22Rv1 (cell line): Measurements from ENCODE around the gene BST1.

Source experiments
- CTCF ChIP-seq: fragments of 450-650 bp; IDR thresholded peaks from 2 replicates; pipeline ENCODE4 v1.5.1; 2017; ENCODE audit warnings: mild to moderate bottlenecking
- ZFX ChIP-seq: fragments of 450-650 bp; IDR thresholded peaks from 2 replicates; pipeline ENCODE4 v1.6.1; 2017; ENCODE audit warnings: antibody characterized with exemption, borderline replicate concordance

GRCh38 chr4:15757054-15757453, 54.2 kb downstream of the BST1 start:
- TF ChIP-seq CTCF: no peak
- TF ChIP-seq ZFX: no peak
